Stimulated activated CD8-positive, alpha-beta memory T cell treated with anti-CD3 and anti-CD28 coated beads, Interleukin-7, amount 100 ng/mL, for 48 hours (primary cell): ENCODE measurements around the gene CHIT1.

Experiments used
- DNase-seq, 2 donors: peaks; one replicate each; pipeline ENCODE4 v3.0.0-alpha.2; 2020; ENCODE audit warnings: low read depth in 1 of 2; ENCODE audit errors: extremely low read depth in 1 of 2

Gene CHIT1

DNA sequence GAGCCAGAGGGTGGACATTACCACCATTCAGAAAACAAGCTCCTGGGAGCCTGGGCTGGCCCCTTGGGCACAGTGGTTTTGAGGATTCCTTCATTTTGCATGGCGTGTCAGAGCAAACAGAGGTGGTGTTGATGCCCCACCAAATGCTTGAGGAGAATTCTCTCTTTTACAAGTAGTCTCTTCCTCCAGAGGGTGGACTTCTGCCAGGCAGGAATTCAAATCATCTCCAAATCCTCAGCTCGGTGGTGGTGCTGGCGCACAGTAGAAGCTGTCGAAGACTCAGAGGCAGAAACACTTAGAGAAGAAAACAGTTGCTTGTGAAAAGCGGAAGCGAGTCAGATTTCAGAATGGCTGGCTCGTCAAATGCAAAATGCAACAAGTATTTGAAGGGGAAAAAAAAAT is 39.5 kb downstream of the CHIT1 start:
- no peak for DNase-seq

DNA sequence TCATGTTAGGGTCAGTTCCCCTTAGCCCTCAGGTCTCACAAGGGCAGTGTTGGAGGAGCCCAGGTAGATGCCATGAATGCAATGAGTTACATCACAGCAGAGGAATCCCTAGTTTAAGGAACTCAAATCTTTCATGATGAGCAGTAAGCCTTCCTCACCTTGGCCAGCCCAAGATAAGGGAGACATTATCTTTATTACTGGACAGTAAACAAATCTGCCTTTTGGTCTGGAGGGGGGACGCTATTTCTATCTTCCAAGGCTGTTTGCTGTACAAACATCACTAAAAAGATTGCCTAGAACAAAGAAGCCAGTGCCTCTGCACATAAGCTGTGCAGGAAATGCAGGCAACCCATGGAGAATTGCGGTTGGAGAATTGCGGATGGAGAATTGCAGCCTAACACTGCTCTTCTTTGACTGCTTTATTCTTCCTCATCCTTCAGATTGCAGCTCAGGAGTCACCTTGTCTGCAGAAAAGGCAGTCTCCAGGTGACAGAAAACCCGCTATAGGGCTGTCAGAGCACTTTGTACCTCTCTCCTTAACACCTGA is 40.7 kb downstream of the CHIT1 start:
- DNase-seq = no peak

DNA sequence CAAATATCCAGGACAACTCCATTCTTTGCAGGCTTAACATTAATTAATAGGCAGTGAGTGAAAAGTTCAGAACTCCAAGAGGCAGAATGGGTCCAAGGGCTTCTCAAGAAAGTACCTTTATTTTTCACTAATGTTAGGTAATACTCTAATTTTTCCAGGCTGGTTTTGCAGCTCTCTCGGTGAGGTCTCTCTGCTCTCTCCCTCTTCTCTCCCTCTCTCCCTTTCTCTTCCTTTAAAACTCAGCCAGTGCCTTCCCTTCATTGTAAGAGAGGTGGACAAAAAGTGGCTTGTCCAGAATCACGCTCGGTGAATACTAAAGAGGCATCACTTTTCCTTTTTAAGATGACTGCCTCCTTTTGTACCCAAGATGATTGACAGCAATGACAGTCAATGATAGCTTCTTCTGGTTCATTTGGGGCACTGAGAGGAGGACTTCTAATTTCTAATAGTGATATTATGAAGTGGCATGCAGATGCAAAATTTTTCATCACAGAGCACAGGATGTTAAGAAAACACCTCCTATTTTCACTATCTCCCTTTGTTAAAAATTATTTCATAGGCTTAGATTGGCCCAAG is 41.7 kb downstream of the CHIT1 start:
- DNase-seq = no peak

DNA sequence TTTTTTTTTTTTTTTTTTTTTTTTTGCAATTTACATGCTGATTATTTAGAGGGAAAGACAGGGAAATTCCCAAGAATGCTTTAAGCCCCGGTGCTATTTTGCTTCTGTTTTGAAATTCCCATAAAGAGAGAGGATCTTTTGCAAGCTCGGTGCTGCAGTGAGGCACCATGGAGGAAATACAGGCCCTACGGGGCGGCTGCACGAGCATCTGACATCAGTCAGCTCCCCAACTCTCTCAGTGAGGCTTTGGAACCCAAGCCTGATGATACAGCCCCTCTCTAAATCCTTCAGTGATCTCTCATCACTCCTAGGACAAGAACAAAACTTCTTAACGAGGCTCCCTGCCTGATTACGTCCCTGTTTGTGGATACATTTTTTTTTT is 42.2 kb downstream of the CHIT1 start:
- no peak for DNase-seq

DNA sequence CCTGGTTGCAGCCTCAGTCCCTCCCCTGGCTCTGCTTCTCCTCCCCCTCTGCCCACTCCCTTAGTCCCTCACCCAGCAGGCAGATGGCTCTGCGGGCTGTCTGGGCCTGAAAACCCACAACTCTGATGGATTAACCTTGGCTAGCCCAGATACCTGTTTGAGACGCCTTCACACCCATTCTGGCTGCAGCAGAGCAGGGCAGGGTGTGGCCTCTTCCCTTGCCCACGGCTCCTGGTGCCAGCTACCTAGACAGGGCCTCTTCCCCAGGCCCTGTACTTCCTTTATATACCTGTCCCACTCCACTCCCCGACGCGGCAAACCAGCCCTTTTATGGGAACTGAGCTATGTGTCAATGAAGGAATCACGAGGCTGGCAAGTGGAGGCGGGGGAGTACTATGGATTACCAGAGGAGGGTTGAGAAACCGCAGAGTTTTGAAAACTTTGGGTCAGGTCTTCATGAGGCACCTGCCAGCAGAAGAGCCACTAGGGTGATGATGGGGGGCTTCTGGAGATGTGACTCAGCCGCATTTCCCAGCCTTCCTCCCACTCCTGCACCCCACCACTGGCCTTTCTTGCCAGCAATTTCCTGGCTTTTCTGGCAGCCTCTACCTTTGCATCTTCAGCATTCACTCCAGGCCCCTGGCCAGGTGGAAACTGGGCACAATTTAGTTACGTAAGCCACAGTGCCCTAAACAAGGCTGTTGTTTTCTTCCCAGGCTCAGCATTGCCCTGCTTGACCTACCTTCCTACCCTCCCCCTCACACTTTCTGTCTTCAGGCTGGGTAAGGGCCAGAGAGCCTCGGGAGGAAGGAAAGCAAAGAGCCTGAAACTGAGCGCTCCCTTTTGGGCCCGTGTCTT is 42.8 kb downstream of the CHIT1 start, which contains the start of gene CHI3L1:
Gene CHI3L1 (minus strand): TSS at position 259 of the 858 bp plus-strand sequence. CDS start 81 bp downstream, at position 178.
- no peak for DNase-seq

DNA sequence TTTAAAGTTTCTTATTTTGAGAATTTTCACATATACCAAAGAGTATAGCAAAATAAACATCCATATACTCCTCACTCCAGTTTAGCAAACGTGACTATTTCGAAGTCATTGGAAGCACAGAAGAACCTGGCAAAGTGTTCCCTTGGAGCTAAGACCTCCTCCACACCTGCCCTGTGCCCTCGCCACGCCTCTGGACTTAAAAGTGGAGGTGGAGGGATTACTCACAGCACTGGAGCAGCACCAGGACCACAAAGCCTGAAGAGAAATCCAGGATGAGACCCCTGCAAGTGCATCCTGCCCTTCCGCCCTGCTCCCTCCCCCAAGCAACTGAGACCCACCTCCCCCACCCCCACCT is 43.4 kb downstream of the CHIT1 start:
- no peak for DNase-seq

DNA sequence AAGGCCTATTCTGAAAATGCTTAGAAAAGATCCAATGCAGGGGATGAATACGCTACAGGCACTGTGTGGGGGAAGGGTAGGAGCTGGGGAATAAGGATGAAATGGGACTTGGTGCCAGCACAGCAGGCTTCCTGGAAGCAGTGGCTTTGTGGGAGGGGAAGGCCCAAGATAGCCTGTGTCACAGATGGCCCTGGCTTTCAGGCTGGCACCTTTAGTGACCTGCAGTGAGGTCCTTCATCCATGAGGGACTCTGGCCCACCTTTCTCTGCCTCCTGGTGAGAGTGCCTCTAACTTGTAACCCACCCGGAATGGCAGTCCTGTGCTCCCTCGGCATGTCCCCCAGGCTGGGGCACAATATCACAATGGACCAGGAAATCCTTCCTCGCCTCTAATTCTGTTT is 43.9 kb downstream of the CHIT1 start:
- no peak for DNase-seq

DNA sequence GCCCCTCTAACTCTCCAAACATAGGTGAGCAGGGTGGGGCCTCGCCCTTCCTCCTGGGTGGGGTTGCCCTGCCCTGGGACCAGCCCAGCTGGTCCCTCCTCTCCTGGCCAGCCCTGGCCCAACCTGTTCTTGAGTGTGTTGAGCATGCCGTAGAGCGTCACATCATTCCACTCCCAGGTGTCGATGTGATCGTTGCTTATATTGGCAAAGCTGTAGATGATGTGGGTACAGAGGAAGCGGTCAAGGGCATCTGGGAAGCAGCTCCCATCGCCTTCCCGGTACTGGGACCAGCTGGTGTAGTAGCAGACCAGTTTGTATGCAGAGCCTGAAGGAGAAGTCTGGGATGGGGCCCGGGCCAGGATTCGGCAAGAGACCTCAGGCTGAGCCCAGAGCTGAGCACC is 44.4 kb downstream of the CHIT1 start:
- no peak for DNase-seq

DNA sequence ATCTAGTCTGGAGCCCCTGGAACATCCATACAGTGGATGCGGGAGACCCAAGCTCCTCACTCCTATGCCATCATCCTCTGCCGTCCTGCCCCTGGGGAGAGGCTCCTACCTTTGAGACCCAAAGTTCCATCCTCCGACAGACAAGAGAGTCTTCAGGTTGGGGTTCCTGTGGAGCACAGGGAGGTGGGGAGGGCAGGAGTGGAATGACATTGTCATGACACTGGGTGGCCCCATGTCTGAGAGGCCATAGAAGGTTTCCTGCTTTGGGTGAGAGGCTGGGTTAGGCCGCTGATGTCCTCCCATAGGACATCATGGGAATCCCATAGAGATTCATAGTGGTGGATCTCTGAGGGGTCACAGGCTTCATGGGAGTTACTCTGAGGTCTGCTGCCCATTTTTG is 45.0 kb downstream of the CHIT1 start:
- no peak for DNase-seq

DNA sequence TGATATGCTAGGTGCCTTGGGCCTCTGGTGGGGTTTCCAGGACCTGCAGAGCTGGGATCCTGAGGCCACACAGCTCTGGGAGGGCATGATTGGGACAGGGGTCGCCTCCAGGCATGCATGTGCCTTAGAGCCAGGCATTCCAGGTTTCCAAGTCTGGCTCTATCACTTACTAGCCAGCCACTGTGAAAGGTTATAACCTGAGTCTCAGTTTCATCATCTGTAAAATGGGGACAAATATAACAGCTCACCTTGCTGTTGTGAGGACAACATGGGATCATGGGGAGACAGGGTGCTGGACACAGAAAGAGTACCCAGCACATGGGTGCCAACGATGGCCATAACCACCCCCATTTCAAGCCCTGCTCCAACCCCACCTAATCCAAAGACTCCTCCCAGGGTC is 45.6 kb downstream of the CHIT1 start:
- no peak for DNase-seq

DNA sequence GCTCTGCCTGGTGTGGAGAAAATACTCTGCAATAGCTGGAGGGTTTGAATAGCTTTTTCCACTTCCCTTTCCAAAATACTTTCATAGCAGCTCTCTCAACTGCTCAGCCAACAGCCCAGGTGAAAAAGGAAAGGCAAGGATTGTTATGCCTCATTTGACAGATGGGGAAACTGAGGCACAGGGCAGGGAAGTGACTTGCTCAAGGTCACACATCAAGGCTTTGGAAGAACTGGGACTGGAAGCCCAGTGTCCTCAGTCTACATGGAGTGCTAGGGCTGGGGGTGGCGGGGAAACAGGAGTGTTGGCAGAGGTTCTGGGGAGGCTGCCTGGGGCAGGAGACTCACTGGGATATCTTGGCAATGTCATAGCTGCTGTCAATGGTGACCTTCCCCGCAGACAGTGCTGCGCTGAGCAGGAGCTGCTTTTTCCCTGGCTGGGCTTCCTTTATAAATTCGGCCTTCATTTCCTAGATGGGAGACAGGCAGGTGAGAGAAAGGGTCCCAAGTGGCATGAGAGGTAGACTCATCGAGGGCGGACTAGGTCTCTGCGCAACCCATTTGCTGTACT is 47.0 kb downstream of the CHIT1 start:
- no peak for DNase-seq

DNA sequence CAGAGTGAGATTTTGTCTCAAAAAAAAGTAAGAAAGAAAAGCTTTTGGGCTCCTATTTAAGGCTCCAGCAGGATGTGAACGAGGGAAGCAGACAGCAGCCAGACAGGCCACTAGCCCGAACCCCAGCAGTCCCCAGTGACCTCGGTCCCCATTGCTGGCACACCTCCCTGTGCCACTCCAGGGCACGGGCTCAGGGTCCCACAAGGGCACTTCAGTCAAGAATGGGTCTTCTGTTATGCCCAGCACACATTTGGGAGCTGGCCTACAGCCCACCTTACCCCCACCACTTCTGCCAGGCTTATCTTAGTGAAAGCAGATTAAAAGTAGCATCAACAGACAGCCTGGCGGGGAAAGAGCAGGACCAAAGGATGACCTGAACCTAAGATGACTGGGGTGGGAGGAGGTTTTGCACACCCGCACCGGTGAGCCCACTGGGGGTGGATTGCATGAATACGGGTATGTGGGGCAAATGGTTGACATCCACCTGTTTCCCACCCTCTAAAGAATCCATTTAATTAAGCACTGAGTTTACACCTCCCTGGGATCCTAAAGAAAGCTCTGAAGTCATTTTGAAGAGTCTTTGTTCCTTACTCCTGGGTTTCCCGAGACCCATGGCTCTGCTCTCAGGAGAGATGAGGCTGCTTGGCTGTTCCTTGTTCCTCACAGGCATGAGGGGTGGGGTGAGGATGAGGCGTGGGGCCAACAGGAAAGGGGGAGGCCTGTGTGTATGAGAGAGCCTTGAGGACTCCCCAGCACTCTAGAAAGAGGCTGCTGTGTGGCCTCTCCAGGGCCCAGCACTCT is 47.7 kb downstream of the CHIT1 start:
- no peak for DNase-seq

DNA sequence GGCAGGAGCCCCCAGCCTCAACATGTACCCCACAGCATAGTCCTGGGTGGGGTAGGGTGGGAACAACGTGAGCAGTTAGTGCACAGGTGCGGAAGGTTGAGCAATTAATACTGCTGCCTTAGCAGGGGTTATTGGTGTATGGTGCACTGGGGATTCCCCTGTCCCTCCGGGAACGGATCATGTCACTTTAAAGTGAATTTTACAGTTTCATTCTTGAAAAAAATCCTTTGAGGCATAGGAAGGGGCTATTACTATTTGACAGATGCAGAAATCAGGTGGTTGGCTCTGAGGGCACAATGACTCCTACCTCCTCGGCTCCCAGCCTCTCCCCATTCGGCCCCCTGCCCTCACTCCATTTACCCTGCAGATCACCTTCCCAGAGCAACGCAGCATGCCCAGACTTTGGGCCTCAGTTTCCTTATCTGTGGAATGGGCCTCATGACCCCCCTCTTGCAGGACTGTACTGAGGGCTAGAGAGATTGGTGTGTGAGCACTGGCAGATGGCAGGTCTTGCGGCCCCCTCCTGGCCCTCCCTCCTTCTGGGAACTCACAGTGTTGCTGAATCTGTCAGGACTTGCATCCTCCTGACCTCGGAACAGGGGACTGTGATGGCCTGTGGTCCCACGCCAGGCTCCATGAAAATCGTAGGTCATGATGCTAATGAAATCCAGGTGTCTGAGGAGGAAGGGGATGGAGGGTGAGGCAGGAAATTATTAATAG is 48.7 kb downstream of the CHIT1 start:
- DNase-seq = no peak

DNA sequence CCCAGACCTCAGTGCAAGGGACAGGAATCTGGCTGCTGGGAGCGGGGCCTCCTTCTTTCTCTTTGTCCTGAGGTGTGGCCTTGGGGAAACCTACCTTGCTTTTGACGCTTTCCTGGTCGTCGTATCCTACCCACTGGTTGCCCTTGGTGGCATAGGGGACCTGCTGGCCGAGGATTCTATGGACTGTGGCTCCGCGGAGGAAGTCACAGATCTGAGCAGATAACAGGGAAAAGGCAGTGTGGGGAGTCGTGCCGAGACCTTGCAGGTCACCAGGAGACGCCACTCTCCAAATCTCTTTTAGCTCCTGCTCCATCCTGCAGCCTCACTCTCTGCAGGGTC is 49.8 kb downstream of the CHIT1 start:
- DNase-seq = no peak

DNA sequence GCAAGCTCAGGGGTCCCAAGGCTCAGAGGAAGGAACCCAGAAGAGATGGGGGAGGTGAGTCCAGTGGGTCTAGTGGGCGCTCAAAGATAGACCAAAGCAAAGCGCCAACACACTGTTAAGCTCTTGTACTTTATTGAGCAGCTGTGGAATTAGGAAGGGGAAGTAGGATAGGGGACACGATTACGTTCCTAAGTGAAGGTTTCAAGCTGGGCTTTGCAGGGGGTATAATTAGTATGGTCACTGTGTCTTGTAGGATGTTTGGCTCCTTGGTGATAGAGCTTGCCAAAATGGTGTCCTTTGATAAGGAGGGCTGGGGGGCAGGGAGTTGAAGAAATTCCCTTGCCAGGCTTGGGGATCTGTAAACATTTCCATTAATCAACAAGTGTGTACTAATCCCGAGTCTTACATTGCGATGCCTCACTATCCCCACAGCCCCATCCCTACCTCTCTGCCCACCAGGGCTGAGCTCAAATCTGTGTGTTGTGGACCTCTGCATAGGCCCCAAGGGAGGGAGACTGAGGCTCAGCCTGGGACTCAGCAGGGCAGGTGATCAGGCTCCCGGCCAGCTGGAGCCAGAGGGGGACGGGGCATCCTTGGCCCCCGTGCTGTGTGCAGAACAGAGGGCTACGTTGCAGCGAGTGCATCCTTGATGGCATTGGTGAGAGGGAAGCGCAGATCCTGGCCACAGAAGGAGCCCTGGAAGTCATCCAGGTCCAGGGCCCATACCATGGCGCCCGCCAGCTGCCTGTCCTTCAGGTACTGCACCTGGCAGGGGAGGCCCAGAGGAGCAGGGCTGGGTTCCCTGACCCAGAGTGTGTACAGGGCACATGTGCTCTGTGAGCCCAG is 50.4 kb downstream of the CHIT1 start:
- no peak for DNase-seq

DNA sequence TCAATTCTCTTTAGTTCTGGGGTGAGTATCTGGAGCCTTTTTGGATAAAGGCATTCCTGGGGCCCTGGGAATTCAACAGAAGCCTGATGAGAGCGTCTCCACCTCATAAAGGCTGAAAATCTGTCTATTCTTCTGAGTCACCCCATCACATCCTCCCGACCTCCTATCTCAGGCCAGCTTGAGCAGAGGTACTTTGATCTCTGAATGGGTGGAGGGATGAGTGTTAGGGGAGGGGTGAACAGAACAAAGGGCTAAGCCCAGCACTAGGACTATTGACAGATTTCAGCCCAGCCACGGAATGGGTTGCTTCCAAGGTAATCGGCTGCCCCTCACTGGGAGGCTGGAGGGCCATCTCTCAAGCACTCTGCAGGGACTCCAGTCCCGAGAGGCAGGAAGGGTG is 51.4 kb downstream of the CHIT1 start:
- DNase-seq = no peak

DNA sequence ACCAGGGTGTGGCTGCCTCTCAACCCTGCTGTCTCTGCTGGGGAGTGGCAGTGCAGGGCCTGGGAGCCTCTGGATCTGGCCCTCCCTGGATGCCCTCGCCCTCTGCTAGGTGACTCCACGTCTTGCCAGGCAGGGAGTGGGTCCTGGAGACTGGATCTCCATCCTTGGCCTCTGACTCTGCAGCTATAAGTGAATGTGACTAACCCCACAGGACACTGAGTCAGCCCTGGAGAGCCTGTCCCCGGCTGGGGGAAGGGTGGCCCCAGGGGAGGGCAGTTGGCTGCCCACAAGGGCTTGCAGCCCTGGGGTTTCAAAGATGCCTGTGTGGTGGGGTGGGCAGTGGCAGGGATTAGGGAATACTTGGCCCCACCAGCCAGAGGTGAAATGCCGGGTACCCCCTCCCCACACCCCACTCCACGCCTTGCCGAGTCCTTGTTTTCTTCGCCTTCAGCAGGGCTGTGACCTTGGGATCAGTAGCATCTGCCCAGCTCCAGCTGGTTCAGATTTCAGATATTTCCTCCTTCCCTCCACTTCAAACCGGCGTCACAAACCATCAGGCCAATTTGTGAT is 51.9 kb downstream of the CHIT1 start:
- DNase-seq = no peak

DNA sequence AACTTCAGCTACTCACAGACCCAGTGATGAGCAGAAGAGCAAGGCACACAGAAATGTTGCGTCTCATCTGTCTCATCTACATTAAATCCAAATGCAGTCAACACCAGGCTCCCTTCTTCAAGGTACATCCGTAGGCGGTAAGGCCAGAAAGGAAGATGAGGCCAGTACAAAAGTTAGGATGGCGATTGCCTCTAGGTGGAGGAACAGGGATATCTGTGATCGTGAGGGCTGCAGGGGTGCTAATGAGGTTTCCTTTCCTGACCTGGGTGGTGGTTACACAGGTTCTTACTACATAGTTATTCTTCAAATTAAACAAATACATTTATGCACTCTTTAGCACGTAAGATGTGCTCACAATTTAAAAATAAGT is 52.5 kb downstream of the CHIT1 start:
- no peak for DNase-seq

DNA sequence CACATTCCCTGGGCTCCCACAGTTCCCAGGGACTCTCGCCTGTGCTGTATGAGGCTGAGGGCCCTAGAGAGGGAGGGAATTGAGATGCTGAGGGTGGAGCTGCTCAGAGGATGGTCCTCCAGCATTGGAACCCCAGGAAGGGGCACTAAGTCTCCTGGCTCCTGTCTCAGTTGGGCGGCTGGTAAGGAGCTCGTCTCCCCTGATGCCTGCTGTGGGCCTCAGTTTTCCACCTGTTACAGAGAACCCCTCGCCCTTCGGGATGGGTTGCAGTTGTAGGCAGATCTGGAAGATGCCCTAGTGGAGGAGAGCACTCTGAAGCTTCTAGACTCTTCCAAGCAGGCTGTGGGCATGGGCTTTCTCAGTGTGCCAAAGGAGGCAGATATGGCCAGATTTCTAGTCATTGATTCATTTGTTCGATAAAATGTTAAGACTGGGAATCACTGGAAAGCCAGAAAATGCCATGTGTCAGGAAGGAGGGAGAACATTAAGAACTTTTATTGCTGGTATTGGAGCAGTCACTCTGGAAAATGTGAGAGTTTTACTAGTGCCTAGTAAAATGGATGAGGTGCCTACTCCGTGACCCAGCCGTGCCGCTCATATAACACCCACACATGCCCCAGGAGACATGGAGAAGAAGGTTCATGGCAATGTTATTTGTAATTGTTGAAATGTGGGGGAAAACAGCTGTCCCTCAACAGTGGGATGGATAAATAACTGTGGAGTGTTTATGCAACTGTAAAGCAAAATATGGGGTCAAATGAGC is 53.0 kb downstream of the CHIT1 start:
- DNase-seq = no peak
